GM21526 (cell line): Measurements from ENCODE around the gene TAF1L.

Source experiments
- ATAC-seq: cut with Tn5 transposase; IDR thresholded peaks from one replicate; pipeline ENCODE4 v1.9.1; 2021; ENCODE audit warnings: moderate library complexity; ENCODE audit not compliant: unreplicated experiment, low FRiP score

TAF1L gene

DNA sequence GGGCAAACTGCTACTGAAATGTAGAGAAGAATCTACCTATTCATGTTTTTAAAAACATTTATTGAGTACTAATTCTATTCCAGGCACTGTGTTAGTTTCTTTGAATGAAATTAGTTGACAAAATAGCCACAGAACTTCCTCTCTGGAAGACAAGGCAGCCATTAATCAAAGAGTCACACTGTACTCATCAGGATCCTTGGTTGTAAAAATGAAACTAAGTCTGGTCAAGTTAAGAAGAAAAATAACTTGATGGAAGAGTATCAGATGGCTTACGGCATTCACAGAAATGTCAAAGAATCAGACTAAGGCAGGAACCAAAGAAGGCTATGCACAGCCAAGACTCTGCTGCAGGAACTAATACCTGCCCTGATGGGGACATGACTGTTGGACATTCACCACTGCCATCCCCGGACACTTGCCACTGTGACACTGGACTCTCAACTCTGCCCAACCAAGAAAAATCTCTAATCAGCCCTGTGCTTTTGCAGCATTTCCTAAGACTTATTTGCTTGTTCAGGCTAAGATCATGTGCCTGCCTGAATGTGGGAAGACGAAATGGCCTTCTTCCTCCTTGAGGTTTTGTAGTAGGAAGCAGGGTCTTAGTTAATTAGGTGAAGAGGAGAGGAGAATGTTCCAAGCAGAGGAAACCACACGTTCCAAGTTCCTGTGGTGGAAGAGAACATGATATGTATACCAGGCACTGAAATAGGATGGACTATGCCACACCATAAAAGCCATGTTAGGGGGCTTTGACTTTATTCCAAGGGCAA, 39.2 kb downstream of the TAF1L start:
- ATAC-seq = no peak

DNA sequence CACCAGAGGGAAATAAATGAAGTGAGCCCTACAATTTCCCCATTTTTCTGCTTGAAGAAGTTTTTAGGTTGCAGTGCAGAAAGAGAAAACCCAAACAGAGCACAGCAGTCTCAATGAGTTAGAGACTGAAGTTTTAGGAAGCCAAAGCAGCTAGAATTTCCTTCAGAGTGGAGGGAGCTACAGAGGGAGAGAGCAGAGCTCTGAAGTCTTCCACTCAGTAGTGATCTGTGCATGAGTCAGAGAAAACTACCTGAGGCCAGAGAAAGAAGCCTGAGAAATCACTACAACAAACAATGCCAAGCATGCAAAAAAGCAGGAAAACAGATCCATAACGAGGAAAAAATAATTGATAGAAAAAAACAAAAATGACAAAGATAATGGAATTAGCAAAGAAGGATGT, 44.6 kb downstream of the TAF1L start:
- no peak for ATAC-seq

DNA sequence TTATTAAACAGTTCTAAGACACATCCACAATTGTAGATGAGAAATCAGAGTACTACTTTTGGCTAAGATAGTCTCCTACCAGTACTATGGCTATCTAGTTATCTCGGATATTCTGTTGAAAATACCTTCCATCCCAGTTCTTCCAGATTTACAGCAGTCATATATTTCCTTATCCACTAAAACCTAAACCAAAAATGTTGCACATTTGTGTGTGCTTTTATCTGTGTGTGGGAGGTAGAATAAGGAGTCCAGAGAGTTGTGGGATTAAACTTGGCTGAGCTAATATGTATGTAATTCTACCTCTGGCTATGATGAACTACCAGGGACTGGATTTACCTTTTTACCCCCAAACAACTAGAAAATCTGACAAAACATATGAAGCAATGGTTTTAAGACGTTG, 45.0 kb downstream of the TAF1L start:
- no peak for ATAC-seq

DNA sequence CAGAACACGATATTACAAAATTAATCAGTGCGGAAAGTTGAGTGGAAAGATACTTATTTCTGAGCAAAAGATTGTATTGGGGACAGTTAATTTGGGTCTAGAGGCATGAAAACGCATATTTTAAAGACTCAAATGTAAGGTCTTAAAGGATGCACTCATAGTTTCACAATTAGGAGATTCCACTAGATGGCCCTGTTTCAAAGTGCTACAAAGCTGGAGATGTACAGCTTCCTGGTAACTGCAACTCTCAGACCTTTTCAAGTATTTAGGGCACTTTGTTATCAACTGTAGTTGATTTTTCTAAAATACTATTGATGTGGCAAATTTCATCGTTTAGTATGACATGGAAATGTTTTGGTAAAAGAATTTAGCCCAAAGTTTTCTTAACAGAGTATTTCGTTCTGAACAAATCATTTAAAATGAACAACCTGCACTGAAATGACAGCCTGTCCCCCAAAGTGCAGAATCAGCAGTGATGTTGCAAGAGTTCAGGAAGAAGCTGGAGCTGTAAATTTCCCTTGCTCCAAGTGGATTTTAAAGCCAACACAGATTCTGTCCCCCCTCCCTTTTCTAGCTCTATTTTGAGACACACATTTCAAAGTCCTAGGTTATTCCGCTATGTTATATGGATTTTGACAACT, 46.3 kb downstream of the TAF1L start:
- ATAC-seq = no peak

DNA sequence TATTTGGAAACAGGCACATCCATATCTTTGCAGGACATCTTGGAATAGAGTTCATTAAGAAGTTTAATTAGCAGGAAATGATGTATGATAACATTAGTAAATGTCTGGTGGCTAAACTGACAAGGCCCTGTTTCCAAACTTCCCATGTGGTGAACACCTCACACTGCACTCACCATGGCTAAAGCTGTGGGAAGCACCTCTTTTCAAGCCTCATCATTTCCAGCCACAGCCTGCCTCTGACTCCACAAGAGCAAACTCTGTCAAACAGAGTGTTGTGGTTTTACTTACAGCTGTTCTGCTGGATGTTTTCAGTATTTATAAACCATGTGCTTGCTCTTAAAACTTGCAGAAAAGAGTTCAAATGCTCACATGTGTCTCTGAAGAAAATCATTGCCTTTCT, 47.6 kb downstream of the TAF1L start:
- ATAC-seq = no peak

DNA sequence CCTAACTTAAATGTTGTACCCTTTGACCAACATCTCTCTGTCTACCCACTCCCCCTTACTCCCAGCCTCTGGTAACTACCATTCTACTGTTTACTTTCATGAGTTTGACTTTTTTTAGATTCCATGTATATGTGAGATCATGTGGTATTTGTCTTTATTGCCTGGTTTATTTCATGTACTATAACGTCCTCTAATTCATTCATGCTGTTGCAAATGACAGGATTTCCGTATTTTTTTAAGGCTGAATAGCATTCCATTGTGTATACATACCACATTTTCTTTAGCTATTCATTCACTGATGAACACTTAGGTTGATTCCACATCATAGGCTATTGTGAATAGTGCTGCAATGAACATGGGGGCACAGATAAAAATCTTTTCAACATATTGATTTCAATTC, 50.7 kb downstream of the TAF1L start:
- no peak for ATAC-seq

DNA sequence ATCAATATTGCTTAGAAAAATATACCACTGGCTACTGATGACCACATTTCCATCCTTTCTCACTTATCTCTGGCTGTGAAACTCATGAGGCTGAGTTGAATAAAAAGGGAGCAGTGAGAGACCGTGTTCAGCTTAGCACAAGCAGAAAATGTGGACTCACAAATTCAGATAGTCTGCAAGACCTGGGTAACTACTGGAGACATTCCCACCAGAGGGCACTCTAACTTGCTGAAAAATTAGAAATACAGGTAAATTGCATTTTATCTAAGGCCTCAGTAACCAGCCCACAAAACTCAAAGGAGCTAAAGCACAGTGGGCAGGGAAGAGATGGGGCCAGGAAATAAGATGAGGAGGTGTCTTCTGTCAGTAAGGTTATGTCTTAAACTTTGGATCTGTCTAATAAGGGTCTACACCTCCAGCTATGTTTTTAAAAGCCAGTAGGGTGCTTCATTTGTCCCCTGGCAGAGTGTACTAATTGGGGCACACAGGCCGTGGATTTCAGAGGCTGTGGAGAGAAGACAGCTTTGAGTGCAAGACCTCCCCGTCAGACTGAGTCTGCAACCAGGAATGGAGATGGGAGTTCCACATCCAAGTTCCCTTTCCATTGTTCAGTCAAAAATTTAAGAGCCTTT, 53.8 kb downstream of the TAF1L start:
- no peak for ATAC-seq

DNA sequence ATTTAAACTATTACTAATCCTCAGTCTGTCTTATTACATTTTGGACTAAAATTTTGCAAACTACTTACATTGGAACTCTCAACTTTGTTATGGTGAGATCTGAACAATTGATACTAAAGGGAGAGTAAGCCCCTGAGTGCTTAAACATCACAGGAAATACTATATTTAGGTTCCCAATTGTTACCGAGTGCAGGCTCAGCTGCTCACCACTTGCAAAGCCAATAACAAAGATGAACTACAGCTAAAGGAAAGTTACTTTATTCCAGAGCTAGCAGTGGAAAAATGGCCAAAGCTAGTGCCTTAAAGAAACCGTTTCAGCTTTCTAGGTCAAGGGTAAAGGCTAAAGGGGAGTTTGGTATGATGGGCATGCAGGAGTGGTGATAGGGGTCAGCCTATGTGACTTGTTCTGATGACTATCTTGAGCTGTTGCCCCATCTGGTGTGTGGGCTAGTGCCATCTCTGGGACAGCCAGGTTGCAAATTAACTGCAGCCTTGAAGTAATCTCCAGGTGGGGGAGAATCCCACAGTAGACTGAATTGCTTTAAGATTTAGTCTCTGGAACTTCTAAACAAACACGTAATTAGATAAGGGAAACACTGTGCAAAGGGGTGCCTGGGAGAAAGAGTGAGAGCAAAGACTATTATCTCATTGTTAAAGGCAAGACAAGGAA, 54.7 kb downstream of the TAF1L start:
- no peak for ATAC-seq

DNA sequence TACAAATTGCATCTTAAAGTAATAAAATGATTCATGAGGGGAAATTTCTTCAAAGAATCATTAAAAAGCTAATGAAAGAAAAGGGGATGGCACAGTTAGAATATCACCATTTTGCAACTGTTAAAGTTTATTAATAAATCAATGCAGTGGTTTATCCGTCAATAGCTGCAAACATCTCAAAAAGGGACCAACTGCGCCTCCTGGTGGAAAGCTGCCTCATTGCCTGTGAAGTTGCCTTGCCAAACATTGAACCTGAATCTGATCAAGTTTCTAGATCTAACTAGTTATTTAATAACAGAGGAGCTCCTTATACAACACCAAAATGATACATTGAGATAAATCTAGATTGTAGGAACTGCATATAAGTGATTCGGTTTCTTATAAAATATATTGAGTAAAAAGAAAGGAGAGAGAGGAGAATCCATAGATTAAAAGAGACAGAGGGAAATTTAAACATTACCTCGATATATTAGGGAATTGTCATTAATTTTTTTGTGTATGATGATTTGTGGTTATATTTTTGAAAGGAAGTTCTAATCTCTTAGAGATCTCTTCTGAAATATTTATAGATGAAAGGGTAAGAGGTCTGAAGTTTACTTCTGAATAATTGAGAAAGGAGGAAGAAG, 55.6 kb downstream of the TAF1L start:
- ATAC-seq = peak; percentile 53
